ENCODE data around the gene MFN2. TPM values are rescaled to one million over a fixed set of nuclear protein-coding genes. Genes with fewer than 3 reads are reported as not detected.
"Not testable (repeated sequence)": the region's sequence is repeated elsewhere in the genome, so short reads cannot be mapped to it uniquely, and the experiment has no call there.

MFN2 gene
- total RNA-seq, 2 donors from 2014 or later, result 20.1 to 20.8 TPM

DNA sequence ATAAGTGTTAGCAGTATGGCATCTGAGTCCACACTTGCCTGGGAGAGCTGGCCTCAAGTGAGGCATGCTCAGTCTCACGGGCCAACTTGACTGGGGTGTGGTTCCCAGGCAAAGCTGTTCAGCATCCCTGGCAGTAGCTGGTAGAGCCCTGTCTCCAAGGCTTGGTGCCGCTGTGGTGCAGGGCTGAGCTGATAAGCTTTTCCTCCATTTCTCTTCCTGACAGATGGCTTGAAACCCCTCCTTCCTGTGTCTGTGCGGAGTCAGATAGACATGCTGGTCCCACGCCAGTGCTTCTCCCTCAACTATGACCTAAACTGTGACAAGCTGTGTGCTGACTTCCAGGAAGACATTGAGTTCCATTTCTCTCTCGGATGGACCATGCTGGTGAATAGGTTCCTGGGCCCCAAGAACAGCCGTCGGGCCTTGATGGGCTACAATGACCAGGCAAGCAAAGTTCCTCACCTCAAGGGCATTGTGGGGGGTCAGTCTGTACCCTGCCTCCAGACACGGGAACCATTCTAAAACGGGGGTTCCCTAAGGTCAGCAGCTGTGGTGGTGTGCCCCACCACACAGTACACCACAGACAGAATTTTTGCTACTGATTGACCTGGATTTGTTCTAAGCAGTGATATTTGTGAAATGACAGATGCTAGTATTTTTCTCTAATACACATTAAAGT is 25.4 kb downstream of the MFN2 start:
- intact Hi-C loops (cut with DNase I), result no loop called here

DNA sequence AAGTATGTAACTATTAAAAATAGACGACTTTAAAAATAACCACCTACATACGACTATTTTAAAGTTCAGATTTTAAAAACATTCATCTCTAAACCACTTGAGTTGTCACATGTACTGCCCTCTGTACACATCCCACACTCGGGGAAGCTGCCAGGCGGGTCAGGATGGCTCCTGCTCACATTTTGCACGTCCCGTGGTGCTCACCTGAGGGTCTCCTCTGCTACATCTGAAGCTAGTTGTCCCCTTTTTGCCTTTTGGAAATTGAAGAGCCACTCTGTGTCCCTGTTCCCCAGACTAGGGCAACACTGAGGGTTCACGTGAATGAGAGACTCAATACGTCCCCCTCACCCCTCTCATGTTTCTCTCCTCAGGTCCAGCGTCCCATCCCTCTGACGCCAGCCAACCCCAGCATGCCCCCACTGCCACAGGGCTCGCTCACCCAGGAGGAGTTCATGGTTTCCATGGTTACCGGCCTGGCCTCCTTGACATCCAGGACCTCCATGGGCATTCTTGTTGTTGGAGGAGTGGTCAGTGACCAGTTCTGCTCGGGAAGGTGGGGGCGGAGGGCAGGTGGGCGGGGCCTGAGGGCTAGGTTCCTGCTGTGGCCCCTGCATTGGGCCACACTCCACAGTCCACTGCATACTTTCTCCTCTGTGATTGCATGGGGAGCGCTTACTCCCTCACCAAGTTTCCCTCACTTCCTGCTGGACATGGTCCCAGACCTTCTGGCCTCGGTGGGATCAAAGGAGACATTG is 26.1 kb downstream of the MFN2 start:
- no peak for DNase-seq
- Histone ChIP-seq H3K27me3 (no peaks in the 10 kb centered on the region), H3K4me1 (no peaks in the 10 kb centered on the region), H3K27ac (no peak overlapping the region), H3K36me3 (replicated peaks in 1 of 2; ENCODE audit: insufficient read depth in 1 of 2, low read depth in 2 of 2) (peaks cover 0 to 61% of the 10 kb centered on the region in 2 donors), H3K9me3 (no peaks in the 10 kb centered on the region), H3K4me3 (no peak overlapping the region)
- 88 to 90% methylated on average over 16 to 17 of the region's 17 CpGs for WGBS, 2 donors
- TF ChIP-seq POLR2A (IDR thresholded peaks at IDR 0.05), result no peak
- TF ChIP-seq, protein P1, sequence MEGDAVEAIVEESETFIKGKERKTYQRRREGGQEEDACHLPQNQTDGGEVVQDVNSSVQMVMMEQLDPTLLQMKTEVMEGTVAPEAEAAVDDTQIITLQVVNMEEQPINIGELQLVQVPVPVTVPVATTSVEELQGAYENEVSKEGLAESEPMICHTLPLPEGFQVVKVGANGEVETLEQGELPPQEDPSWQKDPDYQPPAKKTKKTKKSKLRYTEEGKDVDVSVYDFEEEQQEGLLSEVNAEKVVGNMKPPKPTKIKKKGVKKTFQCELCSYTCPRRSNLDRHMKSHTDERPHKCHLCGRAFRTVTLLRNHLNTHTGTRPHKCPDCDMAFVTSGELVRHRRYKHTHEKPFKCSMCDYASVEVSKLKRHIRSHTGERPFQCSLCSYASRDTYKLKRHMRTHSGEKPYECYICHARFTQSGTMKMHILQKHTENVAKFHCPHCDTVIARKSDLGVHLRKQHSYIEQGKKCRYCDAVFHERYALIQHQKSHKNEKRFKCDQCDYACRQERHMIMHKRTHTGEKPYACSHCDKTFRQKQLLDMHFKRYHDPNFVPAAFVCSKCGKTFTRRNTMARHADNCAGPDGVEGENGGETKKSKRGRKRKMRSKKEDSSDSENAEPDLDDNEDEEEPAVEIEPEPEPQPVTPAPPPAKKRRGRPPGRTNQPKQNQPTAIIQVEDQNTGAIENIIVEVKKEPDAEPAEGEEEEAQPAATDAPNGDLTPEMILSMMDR (IDR thresholded peaks at IDR 0.05), result no peak
- ATAC-seq, result no peak
- intact Hi-C loops (cut with DNase I), result no loop called here

More for the DNA sequence above, 25.4 kb downstream of the MFN2 start:
- no peak for ATAC-seq
- no peaks in the 10 kb centered on the region for H3K27me3 ChIP-seq
- DNase-seq, result no peak
- H3K9me3 ChIP-seq, result no peaks in the 10 kb centered on the region
- no peak overlapping the region for H3K27ac ChIP-seq
- TF ChIP-seq, protein P1 (IDR thresholded peaks at IDR 0.05), result no peak
- TF ChIP-seq POLR2A (IDR thresholded peaks at IDR 0.05), result no peak
- peaks cover 0 to 57% of the 10 kb centered on the region in 2 donors for H3K36me3 ChIP-seq (replicated peaks in 1 of 2; ENCODE audit: insufficient read depth in 1 of 2, low read depth in 2 of 2)
- no peaks in the 10 kb centered on the region for H3K4me1 ChIP-seq
- 87 to 93% methylated on average over 6 to 9 of the region's 9 CpGs for WGBS, 2 donors
- H3K4me3 ChIP-seq, result no peak overlapping the region

DNA sequence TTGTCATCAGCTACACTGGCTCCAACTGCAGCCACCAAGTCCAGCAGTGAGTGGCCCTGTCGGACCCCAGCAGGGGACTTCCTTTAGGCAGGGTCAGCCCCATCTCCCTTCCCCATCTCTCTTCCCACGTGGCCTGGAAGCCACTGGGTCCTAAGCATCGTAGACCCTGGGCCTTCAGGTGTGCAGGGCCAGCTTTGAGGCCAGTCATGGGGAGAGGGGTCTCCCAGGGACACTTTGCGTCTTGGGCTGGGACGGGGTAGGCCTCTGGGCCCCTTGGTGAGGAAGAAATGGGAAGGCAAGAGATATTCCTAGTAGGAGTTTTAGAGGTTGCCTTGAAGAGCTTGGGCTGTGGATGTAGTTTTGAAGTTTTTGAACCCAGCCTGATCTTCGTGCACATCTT is 27.0 kb downstream of the MFN2 start:
- intact Hi-C loops (cut with DNase I), result no loop called here
- DNase-seq (no peak), ATAC-seq (no peak)
- H3K9me3 ChIP-seq, result no peaks in the 10 kb centered on the region
- WGBS, 2 donors, result 91 to 93% methylated on average over 6 of the region's 6 CpGs
- H3K27me3 ChIP-seq, result no peaks in the 10 kb centered on the region
- H3K36me3 ChIP-seq (replicated peaks in 1 of 2; ENCODE audit: insufficient read depth in 1 of 2, low read depth in 2 of 2), result peaks cover 0 to 64% of the 10 kb centered on the region in 2 donors
- H3K4me1 ChIP-seq, result no peaks in the 10 kb centered on the region
- no peak for TF ChIP-seq POLR2A (IDR thresholded peaks at IDR 0.05)
- TF ChIP-seq, protein P1 (IDR thresholded peaks at IDR 0.05), result no peak
- no peak overlapping the region for H3K27ac ChIP-seq
- no peak overlapping the region for H3K4me3 ChIP-seq

DNA sequence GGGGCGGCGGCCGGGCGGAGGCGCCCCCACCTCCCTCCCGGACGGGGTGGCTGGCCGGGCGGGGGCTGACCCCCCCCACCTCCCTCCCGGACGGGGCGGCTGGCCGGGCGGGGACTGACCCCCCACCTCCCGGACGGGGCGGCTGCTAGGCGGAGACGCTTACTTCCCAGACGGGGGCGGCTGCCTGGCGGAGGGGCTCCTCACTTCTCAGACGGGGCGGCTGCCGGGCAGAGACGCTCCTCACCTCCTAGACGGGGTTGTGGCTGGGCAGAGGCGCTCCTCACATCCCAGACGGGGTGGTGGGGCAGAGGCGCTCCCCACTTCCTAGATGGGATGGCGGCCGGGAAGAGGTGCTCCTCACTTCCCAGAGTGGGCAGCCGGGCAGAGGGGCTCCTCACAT is 28.1 kb downstream of the MFN2 start:
- H3K9me3 ChIP-seq; DNase-seq; H3K27me3 ChIP-seq; ATAC-seq; H3K4me3 ChIP-seq; H3K27ac ChIP-seq; intact Hi-C loops (cut with DNase I); H3K4me1 ChIP-seq: not testable (repeated sequence)
- peaks cover 0 to 52% of the 10 kb centered on the region in 2 donors for H3K36me3 ChIP-seq (replicated peaks in 1 of 2; ENCODE audit: insufficient read depth in 1 of 2, low read depth in 2 of 2)
- whole genome bisulfite sequencing, 2 donors, result 100% methylated on average over 6 of the region's 33 CpGs; no CpG with 5 or more reads in 1 of the 2 donors

GRCh38 chr1:12009318-12009947 is 29.2 kb downstream of the MFN2 start:
- ATAC-seq (no peak), DNase-seq (no peak)
- Histone ChIP-seq H3K36me3 (replicated peaks in 1 of 2; ENCODE audit: insufficient read depth in 1 of 2, low read depth in 2 of 2) (peaks cover 0 to 47% of the 10 kb centered on the region in 2 donors), H3K9me3 (no peaks in the 10 kb centered on the region), H3K4me3 (no peak overlapping the region), H3K4me1 (no peaks in the 10 kb centered on the region), H3K27me3 (no peaks in the 10 kb centered on the region), H3K27ac (no peak overlapping the region)
- TF ChIP-seq, protein P1 (IDR thresholded peaks at IDR 0.05), result no peak
- TF ChIP-seq POLR2A (IDR thresholded peaks at IDR 0.05), result no peak
- intact Hi-C loops (cut with DNase I), result no loop called here
- 90 to 93% methylated on average over 6 to 9 of the region's 9 CpGs for WGBS, 2 donors
